Neuronal stem cell (in vitro differentiated cells): Measurements from ENCODE around the gene NCS1.
A peak's percentile ranks its signal among the peaks of the same experiment; 100 is the strongest.

ENCODE experiments used
- DNase-seq: peaks from one replicate; pipeline ENCODE4 v3.0.0-alpha.2; 2013; ENCODE audit warnings: low spot score
- H2AFZ ChIP-seq: one replicate; pipeline ENCODE4 v1.6.1; 2013; ENCODE audit warnings: mild to moderate bottlenecking, low read length, inconsistent platforms
- H2AK5ac ChIP-seq: 2 replicates; pipeline ENCODE4 v1.6.1; 2013; ENCODE audit warnings: low read depth, mild to moderate bottlenecking, inconsistent platforms, low read length, moderate library complexity, mixed read lengths
- H2BK120ac ChIP-seq: 2 replicates; pipeline ENCODE4 v1.6.1; 2013; ENCODE audit warnings: low read depth, mild to moderate bottlenecking, inconsistent platforms, low read length, moderate library complexity, mixed read lengths
- H2BK12ac ChIP-seq: one replicate; pipeline ENCODE4 v1.6.1; 2013; ENCODE audit warnings: low read length, inconsistent platforms
- H2BK15ac ChIP-seq: 2 replicates; pipeline ENCODE4 v1.6.1; 2013; ENCODE audit warnings: mild to moderate bottlenecking, low read length, inconsistent platforms, mixed read lengths
- H2BK5ac ChIP-seq: one replicate; pipeline ENCODE4 v1.6.1; 2013; ENCODE audit warnings: inconsistent platforms, mild to moderate bottlenecking, low read length, moderate library complexity
- H3K14ac ChIP-seq: one replicate; pipeline ENCODE4 v1.6.1; 2013; ENCODE audit warnings: low read length, inconsistent platforms
- H3K18ac ChIP-seq: 2 replicates; pipeline ENCODE4 v1.6.1; 2013; ENCODE audit warnings: low read length, inconsistent platforms
- H3K23ac ChIP-seq: 2 replicates; pipeline ENCODE4 v1.6.1; 2013; ENCODE audit warnings: low read depth, mild to moderate bottlenecking, mixed read lengths, low read length, inconsistent platforms; ENCODE audit not compliant: poor library complexity
- H3K27ac ChIP-seq: replicated peaks from 3 replicates; pipeline ENCODE4 v1.5.1; 2013; ENCODE audit warnings: low read length, inconsistent platforms
- H3K27me3 ChIP-seq, 3 experiments: 2 replicates each; pipeline ENCODE4 v1.6.1; 2013; ENCODE audit warnings: low read length in 3 of 3, mild to moderate bottlenecking in 2 of 3, inconsistent platforms in 1 of 3, low read depth in 1 of 3, mixed read lengths in 1 of 3, moderate library complexity in 1 of 3; ENCODE audit not compliant: control insufficient read depth in 3 of 3, insufficient read depth in 3 of 3
- H3K36me3 ChIP-seq, 2 donors: replicated peaks in 1 of 2; 2 replicates each; pipeline ENCODE4 v1.6.1; 2013; ENCODE audit warnings: low read length in 2 of 2; ENCODE audit not compliant: control insufficient read depth in 2 of 2, insufficient read depth in 2 of 2
- H3K4ac ChIP-seq: 2 replicates; pipeline ENCODE4 v1.6.1; 2013; ENCODE audit warnings: inconsistent platforms, mild to moderate bottlenecking, low read length, moderate library complexity
- H3K4me1 ChIP-seq, 2 donors: 1 replicate in 1 of 2; 2 replicates in 1 of 2; pipeline ENCODE4 v1.6.1; 2013; ENCODE audit warnings: low read length in 2 of 2, low read depth in 1 of 2; ENCODE audit not compliant: control insufficient read depth in 2 of 2, insufficient read depth in 1 of 2
- H3K4me2 ChIP-seq: one replicate; pipeline ENCODE4 v1.6.1; 2013; ENCODE audit warnings: mild to moderate bottlenecking, low read length, inconsistent platforms; ENCODE audit not compliant: insufficient read depth, poor library complexity, severe bottlenecking
- H3K4me3 ChIP-seq, 2 donors: 2 replicates each; pipeline ENCODE4 v1.5.1; 2013; ENCODE audit warnings: low read length in 2 of 2, mild to moderate bottlenecking in 2 of 2, inconsistent platforms in 1 of 2, moderate library complexity in 1 of 2
- H3K79me1 ChIP-seq: one replicate; pipeline ENCODE4 v1.6.1; 2013; ENCODE audit warnings: low read depth, mild to moderate bottlenecking, inconsistent platforms, low read length, moderate library complexity
- H3K9ac ChIP-seq: one replicate; pipeline ENCODE4 v1.6.1; 2013; ENCODE audit warnings: mild to moderate bottlenecking, low read depth, low read length, inconsistent platforms; ENCODE audit not compliant: poor library complexity
- H3K9me3 ChIP-seq, 2 donors: replicated peaks in 1 of 2; 2 replicates each; pipeline versions ENCODE3 to v1.6.1; 2013; ENCODE audit warnings: low read length in 2 of 2, mild to moderate bottlenecking in 2 of 2, inconsistent platforms in 1 of 2, low read depth in 1 of 2, mixed read lengths in 1 of 2, moderate library complexity in 1 of 2; ENCODE audit not compliant: control insufficient read depth in 2 of 2, insufficient read depth in 1 of 2
- H4K8ac ChIP-seq: one replicate; pipeline ENCODE4 v1.6.1; 2013; ENCODE audit warnings: low read depth, mild to moderate bottlenecking, inconsistent platforms, low read length, moderate library complexity
- H4K91ac ChIP-seq: one replicate; pipeline ENCODE4 v1.6.1; 2013; ENCODE audit warnings: low read length, low read depth, mild to moderate bottlenecking, inconsistent platforms; ENCODE audit not compliant: poor library complexity
- WGBS, 2 donors: extraction: QIAGEN DNeasy Blood & Tissue Kit; methylation state at CpG; one replicate each; pipeline ENCODE4 v1.1.7; 2013; ENCODE audit warnings: missing lambda C conversion rate in 2 of 2, mixed read lengths in 1 of 2; ENCODE audit not compliant: insufficient read length in 2 of 2, insufficient replicate concordance in 1 of 2; ENCODE audit errors: extremely low coverage in 2 of 2; 5-methylcytosine and 5-hydroxymethylcytosine counted together

The NCS1 gene

DNA sequence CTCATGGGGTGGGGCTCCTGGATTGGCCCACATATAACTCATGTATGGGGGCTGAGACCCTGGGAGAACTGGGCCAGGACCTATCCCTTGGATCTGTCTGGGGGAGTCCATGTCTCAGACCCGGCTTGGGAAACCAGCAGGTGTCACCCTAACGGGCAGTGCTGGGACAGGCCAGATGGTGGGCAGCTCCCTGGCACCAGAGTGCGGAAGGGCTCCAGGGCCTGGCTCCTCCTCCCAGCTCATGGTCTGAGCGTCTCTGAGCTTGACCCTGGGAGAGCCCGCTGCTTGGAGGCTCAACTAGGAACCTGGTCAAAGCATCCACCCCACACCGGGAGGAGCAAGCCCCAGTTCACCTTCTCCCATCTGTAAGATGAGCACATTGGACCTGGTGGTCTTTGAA is 15.5 kb upstream of the NCS1 start:
- WGBS, 2 donors, result no CpG with 5 or more reads among the region's 6 CpGs
- peaks cover 5 to 8% of the 10 kb centered on the region in 2 donors for H3K4me1 ChIP-seq
- H3K14ac ChIP-seq, result peak overlapping the region; percentile 38
- H3K9me3 ChIP-seq, result no peaks in the 10 kb centered on the region
- H3K23ac ChIP-seq, result peak overlapping the region; percentile 55
- no peak overlapping the region for H4K91ac ChIP-seq
- H3K36me3 ChIP-seq, result no peaks in the 10 kb centered on the region
- H2BK12ac ChIP-seq, result peak overlapping the region; percentile 41
- DNase-seq, result no peak
- no peaks in the 10 kb centered on the region for H3K27me3 ChIP-seq
- H2AFZ ChIP-seq, result no peak overlapping the region
- no peak overlapping the region for H3K4me2 ChIP-seq
- H2BK15ac ChIP-seq, result peak overlapping the region; percentile 26
- H3K79me1 ChIP-seq, result no peaks in the 10 kb centered on the region
- no peak overlapping the region for H4K8ac ChIP-seq
- H3K18ac ChIP-seq, result peak overlapping the region; percentile 80
- H3K27ac ChIP-seq, result no peak overlapping the region
- peak overlapping the region; percentile 21 for H3K9ac ChIP-seq
- no peak overlapping the region for H3K4me3 ChIP-seq
- no peak overlapping the region for H3K4ac ChIP-seq
- H2BK5ac ChIP-seq, result no peak overlapping the region
- H2BK120ac ChIP-seq, result no peak overlapping the region
- H2AK5ac ChIP-seq, result peak overlapping the region; percentile 26

DNA sequence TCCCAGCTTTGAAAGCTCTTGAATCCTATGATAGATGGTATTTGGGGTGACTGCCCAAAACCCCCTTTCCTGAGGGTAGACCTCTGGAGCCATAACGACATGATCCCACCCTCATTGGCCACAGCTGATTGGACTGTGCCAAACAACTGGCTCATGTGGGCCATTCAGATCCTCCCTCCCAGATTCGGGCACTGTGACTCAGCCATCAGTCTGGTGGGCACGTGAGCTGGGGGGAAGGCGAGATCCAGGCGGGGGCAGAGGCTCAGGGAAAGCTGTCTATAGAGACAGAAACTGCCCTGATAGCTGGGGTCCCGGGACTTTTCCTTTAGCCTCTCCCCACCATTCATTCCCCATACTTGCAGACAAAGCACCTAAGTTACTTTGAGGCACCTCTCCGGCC is 15.1 kb upstream of the NCS1 start:
- H3K18ac ChIP-seq, result no peak overlapping the region
- no peak overlapping the region for H2AFZ ChIP-seq
- H4K91ac ChIP-seq, result no peak overlapping the region
- no peaks in the 10 kb centered on the region for H3K79me1 ChIP-seq
- H3K27ac ChIP-seq, result no peak overlapping the region
- whole genome bisulfite sequencing, 2 donors, result no CpG with 5 or more reads among the region's 7 CpGs
- H3K36me3 ChIP-seq, result no peaks in the 10 kb centered on the region
- H3K14ac ChIP-seq, result peak overlapping the region; percentile 38
- H3K9ac ChIP-seq, result peak overlapping the region; percentile 21
- no peak overlapping the region for H2BK15ac ChIP-seq
- peak overlapping the region; percentile 26 for H2AK5ac ChIP-seq
- no peaks in the 10 kb centered on the region for H3K9me3 ChIP-seq
- H2BK5ac ChIP-seq, result no peak overlapping the region
- H3K27me3 ChIP-seq, result no peaks in the 10 kb centered on the region
- H3K4me3 ChIP-seq, result no peak overlapping the region
- H3K23ac ChIP-seq, result no peak overlapping the region
- no peak overlapping the region for H3K4ac ChIP-seq
- DNase-seq, result no peak
- no peak overlapping the region for H3K4me2 ChIP-seq
- H3K4me1 ChIP-seq, result peaks cover 5 to 8% of the 10 kb centered on the region in 2 donors
- H4K8ac ChIP-seq, result no peak overlapping the region
- H2BK120ac ChIP-seq, result no peak overlapping the region
- H2BK12ac ChIP-seq, result peak overlapping the region; percentile 22

DNA sequence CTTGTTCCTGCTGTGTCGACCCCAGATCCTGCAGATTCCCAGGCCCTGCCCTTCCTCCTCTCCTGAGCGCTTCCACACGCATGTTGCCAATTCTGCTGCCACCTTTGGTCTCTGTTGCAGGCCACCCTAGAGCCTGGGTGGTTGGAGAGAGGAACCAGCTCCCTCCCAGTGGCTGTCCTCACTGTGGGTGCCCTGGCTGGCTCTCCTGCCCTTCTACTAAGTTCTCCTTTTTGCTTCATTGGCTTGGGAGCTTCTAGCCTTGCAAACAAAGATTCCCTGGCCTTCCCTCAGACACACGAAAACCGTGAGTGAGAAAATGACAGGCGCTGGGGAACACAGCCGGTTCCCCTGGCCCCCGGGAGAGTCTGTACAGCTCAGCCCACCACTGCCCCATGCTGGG is 14.2 kb upstream of the NCS1 start:
- no peaks in the 10 kb centered on the region for H3K9me3 ChIP-seq
- no CpG with 5 or more reads among the region's 8 CpGs for WGBS, 2 donors
- H3K9ac ChIP-seq, result no peak overlapping the region
- no peak overlapping the region for H2BK5ac ChIP-seq
- peak overlapping the region; percentile 48 for H3K18ac ChIP-seq
- DNase-seq, result no peak
- H2AK5ac ChIP-seq, result peak overlapping the region; percentile 90
- no peak overlapping the region for H3K27ac ChIP-seq
- H2BK12ac ChIP-seq, result peak overlapping the region; percentile 41
- H3K4me3 ChIP-seq, result no peak overlapping the region
- H3K79me1 ChIP-seq, result no peaks in the 10 kb centered on the region
- H2BK15ac ChIP-seq, result peak overlapping the region; percentile 67
- no peak overlapping the region for H4K8ac ChIP-seq
- no peak overlapping the region for H2BK120ac ChIP-seq
- H3K4me2 ChIP-seq, result no peak overlapping the region
- H3K36me3 ChIP-seq, result no peaks in the 10 kb centered on the region
- no peak overlapping the region for H3K4ac ChIP-seq
- peaks cover 5 to 8% of the 10 kb centered on the region in 2 donors for H3K4me1 ChIP-seq
- peak overlapping the region; percentile 55 for H3K23ac ChIP-seq
- H4K91ac ChIP-seq, result no peak overlapping the region
- peak overlapping the region; percentile 56 for H3K14ac ChIP-seq
- no peaks in the 10 kb centered on the region for H3K27me3 ChIP-seq
- H2AFZ ChIP-seq, result peak overlapping the region; percentile 37

DNA sequence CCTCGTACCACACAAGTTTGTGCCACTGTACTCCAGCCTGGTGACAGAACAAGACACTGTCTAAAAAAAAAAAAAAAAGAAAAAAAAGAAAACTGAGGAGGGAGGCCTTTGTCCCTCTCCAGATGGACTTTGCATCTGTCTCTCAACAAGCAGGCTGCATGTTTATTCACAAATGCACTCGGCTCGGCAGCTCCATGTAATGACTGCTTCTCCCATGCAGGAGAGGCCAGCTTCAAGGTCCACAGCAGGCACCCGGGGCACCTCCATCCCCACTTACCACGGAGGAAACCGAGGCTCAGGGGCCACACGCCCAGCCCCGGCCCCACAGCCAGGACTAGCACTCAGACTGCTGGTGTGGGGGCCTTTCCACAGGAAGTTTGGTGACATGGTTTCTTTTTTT is 13.1 kb upstream of the NCS1 start:
- Histone ChIP-seq H4K91ac (no peak overlapping the region), H4K8ac (no peak overlapping the region), H2BK5ac (no peak overlapping the region), H2BK15ac (no peak overlapping the region), H2BK12ac (no peak overlapping the region), H3K4me1 (peaks cover 4 to 5% of the 10 kb centered on the region in 2 donors), H3K4me3 (no peak overlapping the region), H2AFZ (no peak overlapping the region), H2AK5ac (no peak overlapping the region), H3K79me1 (no peaks in the 10 kb centered on the region), H3K18ac (peak overlapping the region; percentile 57), H3K27me3 (no peaks in the 10 kb centered on the region), H3K14ac (no peak overlapping the region), H3K36me3 (no peaks in the 10 kb centered on the region), H3K23ac (no peak overlapping the region), H3K9me3 (no peaks in the 10 kb centered on the region), H3K27ac (no peak overlapping the region), H2BK120ac (peak overlapping the region; percentile 72), H3K4me2 (no peak overlapping the region), H3K9ac (no peak overlapping the region), H3K4ac (no peak overlapping the region)
- no CpG with 5 or more reads among the region's 8 CpGs for WGBS, 2 donors
- no peak for DNase-seq
